GM19397 (cell line): ENCODE data around the gene FAM120B.
"Not testable (repeated sequence)": the region's sequence is repeated elsewhere in the genome, so short reads cannot be mapped to it uniquely, and the experiment has no call there.

Source experiments
- ATAC-seq: cut with Tn5 transposase; IDR thresholded peaks from one replicate; pipeline ENCODE4 v1.9.1; 2021; ENCODE audit warnings: mild to moderate bottlenecking, moderate library complexity; ENCODE audit not compliant: unreplicated experiment

FAM120B gene

GRCh38 chr6:170374571-170375444 lies 68.2 kb downstream of the FAM120B start:
- no peak for ATAC-seq

DNA sequence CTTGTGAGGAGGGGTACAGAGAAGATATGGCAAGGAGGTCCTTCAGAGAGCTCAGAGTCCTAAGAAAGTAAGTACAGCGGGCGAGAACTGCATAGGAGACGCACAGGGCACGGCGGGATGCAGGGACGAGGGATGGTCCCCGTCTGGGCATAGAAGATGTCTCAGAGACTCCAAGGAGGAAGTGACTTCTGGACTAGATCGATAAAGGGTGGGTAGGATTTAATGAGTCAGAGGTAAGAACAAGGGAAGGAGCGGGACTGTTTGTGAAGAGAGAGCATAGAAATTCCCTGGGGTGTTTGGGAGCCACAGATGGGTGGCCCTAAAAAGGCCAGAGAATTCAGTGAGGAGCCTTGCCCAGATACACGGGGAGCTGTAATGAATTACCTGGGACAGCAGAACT lies 69.1 kb downstream of the FAM120B start:
- ATAC-seq, result no peak

DNA sequence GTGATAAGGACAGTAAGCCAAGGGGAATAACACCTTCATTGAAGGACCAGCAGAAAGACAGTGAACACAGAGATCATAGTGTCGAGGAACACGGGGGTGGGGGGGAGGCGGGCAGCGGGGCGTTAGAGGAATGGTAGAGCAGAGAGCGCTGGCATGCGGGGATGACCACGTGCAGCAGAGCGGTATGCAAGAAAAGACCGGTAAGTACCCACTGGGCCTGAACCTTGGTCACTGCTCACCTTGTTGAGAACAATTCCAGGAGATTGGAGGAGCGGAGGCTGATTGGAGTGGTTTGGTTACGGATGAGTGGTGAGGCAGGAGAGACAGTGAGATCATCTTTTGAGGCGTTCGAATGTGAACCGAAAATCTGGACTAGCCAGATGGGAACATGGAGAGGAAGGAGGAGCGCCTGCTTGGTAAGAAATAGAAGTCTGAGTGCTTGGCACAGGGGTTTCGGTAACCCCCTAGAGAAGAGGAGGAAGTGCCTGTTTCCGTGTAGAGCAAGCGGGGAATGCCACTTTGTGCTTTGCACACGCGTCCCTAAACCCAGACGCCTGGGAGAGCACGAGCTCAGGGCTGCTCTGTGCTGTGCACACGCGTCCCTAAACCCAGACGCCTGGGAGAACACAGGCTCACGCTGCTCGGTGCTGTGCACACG lies 70.0 kb downstream of the FAM120B start:
- no peak for ATAC-seq

GRCh38 chr6:170378502-170378901 lies 71.9 kb downstream of the FAM120B start:
- no peak for ATAC-seq

- no peak for ATAC-seq
Observed at GRCh38 chr6:170381562-170381961, 75.0 kb downstream of the FAM120B start.

GRCh38 chr6:170383466-170384035 lies 77.0 kb downstream of the FAM120B start:
- no peak for ATAC-seq

DNA sequence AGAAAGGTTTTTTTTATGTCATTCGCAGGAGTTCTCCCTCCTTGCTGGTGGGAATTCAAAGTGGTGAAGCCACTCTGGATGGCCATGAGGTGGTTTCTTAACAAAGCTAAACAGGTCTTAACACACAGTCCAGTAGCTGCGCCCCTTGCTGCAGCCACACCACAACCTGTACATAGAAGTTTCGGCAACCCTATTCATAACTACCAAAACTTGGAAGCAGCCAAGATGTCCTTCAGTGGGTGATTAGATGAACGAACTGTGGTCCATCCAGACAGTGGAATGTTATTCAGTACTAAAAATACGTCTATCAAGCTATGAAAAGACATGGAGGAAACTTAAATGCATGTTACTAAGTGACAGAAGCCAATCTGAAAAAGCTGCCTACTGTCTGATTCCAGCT lies 78.9 kb downstream of the FAM120B start:
- ATAC-seq, result no peak

DNA sequence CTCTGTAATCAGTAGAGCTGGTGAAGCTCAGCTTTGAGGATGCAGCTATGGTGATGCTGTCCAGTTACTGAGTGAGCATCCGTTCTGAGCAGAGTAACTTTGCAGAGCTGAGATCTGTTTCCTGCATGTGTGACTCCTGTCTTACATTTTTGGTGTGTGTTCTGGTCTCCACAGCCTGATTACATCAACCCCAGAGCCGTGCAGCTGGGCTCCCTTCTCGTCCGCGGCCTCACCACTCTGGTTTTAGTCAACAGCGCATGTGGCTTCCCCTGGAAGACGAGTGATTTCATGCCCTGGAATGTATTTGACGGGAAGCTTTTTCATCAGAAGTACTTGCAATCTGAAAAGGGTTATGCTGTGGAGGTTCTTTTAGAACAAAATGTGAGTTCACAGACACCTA lies 81.6 kb downstream of the FAM120B start:
- ATAC-seq, result no peak

GRCh38 chr6:170393033-170393432 lies 86.5 kb downstream of the FAM120B start:
- ATAC-seq, result no peak

- ATAC-seq, result no peak
Observed at GRCh38 chr6:170393807-170394399, 87.3 kb downstream of the FAM120B start.

- ATAC-seq, result no peak
Observed at GRCh38 chr6:170394980-170395379, 88.4 kb downstream of the FAM120B start.

DNA sequence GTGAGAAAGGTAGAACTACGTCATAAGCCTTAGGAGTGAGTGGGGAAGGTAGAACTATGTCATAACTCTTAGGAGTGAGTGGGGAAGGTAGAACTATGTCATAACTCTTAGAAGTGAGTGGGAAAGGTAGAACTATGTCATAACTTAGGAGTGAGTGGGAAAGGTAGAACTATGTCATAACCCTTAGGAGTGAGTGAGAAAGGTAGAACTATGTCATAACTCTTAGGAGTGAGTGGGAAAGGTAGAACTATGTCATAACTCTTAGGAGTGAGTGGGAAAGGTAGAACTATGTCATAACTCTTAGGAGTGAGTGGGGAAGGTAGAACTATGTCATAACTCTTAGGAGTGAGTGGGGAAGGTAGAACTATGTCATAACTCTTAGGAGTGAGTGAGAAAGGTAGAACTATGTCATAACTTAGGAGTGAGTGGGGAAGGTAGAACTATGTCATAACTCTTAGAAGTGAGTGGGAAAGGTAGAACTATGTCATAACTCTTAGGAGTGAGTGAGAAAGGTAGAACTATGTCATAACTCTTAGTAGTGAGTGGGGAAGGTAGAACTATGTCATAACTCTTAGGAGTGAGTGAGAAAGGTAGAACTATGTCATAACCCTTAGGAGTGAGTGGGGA lies 92.3 kb downstream of the FAM120B start:
- ATAC-seq, result not testable (repeated sequence)

GRCh38 chr6:170399955-170400558 lies 93.5 kb downstream of the FAM120B start:
- ATAC-seq, result not testable (repeated sequence)

- ATAC-seq, result no peak
Observed at GRCh38 chr6:170402318-170403040, 95.9 kb downstream of the FAM120B start.

DNA sequence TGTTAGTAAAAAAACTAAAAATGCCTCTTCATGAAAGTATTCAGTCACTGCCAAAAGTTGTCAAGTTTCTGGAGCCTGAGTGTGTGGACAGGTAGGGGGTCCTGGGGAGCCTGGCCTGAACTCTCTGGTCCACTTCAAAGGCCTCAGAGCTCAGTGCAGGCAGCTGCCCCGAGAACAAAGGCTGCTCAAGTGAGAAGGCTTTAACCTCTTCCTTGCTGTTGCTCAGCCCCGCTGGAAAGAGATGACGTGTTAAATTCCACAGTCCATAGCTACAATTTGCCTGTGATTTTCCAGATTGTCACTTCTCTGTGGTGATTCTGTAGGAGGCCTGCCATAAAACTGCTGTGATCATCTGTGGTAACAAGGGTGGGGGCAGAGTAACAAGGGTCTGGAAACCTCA lies 96.9 kb downstream of the FAM120B start:
- no peak for ATAC-seq

DNA sequence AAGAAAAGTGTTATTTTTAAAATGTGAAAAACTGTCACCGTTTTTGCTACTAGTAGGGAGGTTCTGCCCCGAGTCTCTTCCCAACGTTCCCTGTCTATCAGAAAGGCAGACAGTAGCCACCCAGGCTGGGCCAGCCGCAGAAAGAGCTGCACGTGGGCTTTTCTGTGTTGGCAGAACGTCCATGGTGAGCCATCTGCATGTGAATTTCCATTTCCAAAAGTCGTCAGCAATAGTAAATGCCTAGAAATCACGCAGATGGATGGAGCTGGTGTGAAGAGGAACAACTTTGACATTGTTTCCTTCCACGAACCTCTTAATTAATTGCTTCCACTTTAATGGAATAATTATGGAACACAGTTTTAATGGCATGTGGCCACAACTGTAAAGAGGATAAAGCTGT lies 97.5 kb downstream of the FAM120B start:
- no peak for ATAC-seq

DNA sequence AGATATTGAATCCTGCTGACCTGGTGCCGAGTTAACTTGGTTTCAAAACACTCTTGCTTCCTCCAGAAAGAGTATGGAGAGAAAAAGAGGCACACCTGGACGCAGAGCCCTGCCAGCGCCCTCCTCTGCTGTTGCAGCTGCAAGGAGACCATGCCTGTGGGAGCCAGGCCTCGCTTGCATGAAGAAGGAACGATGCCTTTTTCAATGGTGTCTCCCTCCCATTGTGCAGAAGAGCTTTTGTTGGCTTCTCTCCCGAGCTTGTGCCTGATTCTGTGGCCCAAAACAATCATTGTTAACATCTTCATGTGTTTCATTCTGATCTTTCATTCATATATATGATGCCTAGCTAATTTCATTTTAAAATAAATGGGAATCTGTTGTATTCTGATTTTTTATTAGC lies 98.1 kb downstream of the FAM120B start:
- ATAC-seq, result no peak

DNA sequence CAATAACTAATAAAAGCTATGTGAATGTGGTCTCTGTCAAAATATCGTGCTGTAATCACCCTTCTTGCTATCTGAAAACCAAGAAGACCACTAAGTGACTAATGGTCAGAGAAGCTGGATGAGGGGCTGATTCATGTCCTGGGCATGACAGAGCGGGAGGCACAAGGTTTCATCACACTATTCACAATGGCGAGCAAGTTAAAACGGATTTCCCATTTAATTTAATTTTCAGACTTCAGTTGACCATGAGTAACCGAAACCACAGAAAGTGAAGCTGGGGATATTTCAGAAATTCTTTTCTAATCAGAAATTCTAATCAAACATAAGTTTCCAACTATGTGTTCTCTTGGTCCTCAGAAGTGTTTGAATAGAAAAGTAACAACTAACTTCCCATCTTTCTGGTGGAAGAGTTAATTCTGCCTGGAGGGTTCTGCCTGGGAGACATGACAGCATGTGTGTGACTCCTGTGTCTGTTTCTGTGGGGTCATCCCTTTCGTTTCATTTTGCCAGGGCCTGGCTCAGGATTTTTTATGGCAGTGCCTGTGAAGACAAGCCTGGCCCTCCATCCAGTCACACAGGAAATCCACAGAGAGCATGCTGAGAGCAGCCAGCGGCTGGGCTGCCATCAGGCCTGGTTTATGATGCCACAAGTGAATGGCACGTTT lies 98.9 kb downstream of the FAM120B start:
- ATAC-seq, result no peak

DNA sequence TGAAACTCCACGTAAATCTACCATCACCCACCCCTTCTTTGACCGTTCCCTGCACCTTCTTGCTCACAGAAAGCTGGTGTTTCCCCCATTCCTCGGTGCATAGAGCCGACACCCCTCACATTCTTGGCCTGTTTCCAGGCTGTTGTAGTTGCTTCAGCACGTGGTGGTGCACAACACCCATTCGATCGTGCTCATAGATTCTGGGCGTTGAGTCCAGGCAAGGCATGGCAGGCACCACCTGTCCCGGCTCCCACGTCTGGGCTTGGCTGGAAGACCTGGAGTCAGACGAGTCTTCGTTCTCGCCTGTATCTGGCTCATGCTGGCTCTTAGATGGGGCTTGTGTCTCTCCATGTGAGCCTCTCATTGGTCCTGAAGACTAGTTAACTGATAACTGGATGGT lies 100.6 kb downstream of the FAM120B start:
- ATAC-seq, result no peak

- ATAC-seq, result no peak
Observed at GRCh38 chr6:170407932-170408331, 101.4 kb downstream of the FAM120B start.
